HepG2 (cell line): Measurements from ENCODE around the gene DCUN1D3. TPM values are rescaled to one million over a fixed set of nuclear protein-coding genes. Genes with fewer than 3 reads are reported as not detected.

Source experiments
- AKAP8 ChIP-seq: sonication (generic); formaldehyde crosslinking; IDR thresholded peaks from 2 replicates; pipeline ENCODE4 v1.5.1; 2020; ENCODE audit warnings: mild to moderate bottlenecking, missing genetic modification reagents
- ARNTL ChIP-seq: sonication (generic); formaldehyde crosslinking; IDR thresholded peaks from 2 replicates; pipeline ENCODE4 v1.4.0; 2020; ENCODE audit warnings: mild to moderate bottlenecking, missing genetic modification reagents
- EED ChIP-seq: sonication (generic); formaldehyde crosslinking; IDR thresholded peaks from 2 replicates; pipeline ENCODE4 v1.5.0; 2020; ENCODE audit warnings: mild to moderate bottlenecking, missing genetic modification reagents
- MIER3 ChIP-seq: IDR thresholded peaks from 2 replicates; pipeline ENCODE4 v1.6.1; 2016; ENCODE audit warnings: missing compliant biosample characterization, borderline replicate concordance
- MLLT10 ChIP-seq: sonication (generic); formaldehyde crosslinking; IDR thresholded peaks from 2 replicates; pipeline ENCODE4 v1.4.0; 2020; ENCODE audit warnings: missing genetic modification reagents
- NFKB2 ChIP-seq: sonication (generic); formaldehyde crosslinking; IDR thresholded peaks from 2 replicates; pipeline ENCODE4 v1.4.0; 2020; ENCODE audit warnings: missing genetic modification reagents, borderline replicate concordance
- PAF1 ChIP-seq: IDR thresholded peaks from 2 replicates; pipeline ENCODE4 v1.6.1; 2016; ENCODE audit warnings: missing genetic modification reagents, missing compliant biosample characterization
- SSRP1 ChIP-seq: IDR thresholded peaks from 2 replicates; pipeline ENCODE4 v1.6.1; 2016; ENCODE audit warnings: control low read depth
- ZBTB7A ChIP-seq: sonication (generic); formaldehyde crosslinking; IDR thresholded peaks from 2 replicates; pipeline ENCODE4 v1.8.0; 2022; ENCODE audit warnings: mild to moderate bottlenecking, missing genetic modification reagents
- ZNF282 ChIP-seq: fragments of 450-650 bp; IDR thresholded peaks from 2 replicates; pipeline ENCODE4 v1.6.1; 2018; ENCODE audit not compliant: partially characterized antibody
- ZNF34 ChIP-seq: sonication (generic); formaldehyde crosslinking; IDR thresholded peaks from 2 replicates; pipeline ENCODE4 v1.4.0; 2020; ENCODE audit warnings: mild to moderate bottlenecking, missing genetic modification reagents, borderline replicate concordance
- ZNF354B ChIP-seq: sonication (generic); formaldehyde crosslinking; IDR thresholded peaks from 2 replicates; pipeline ENCODE4 v1.8.0; 2022; ENCODE audit warnings: mild to moderate bottlenecking, missing genetic modification reagents
- ZNF367 ChIP-seq: sonication (generic); formaldehyde crosslinking; IDR thresholded peaks from 2 replicates; pipeline ENCODE4 v1.4.0; 2020; ENCODE audit warnings: missing genetic modification reagents, borderline replicate concordance
- ZNF552 ChIP-seq: sonication (generic); formaldehyde crosslinking; IDR thresholded peaks from 2 replicates; pipeline ENCODE4 v1.9.0; 2022; ENCODE audit warnings: missing genetic modification reagents, mild to moderate bottlenecking, borderline replicate concordance
- ZNF563 ChIP-seq: sonication (generic); formaldehyde crosslinking; IDR thresholded peaks from 2 replicates; pipeline ENCODE4 v1.8.0; 2022; ENCODE audit warnings: mild to moderate bottlenecking, moderate library complexity, missing genetic modification reagents
- ZNF792 ChIP-seq: IDR thresholded peaks from 2 replicates; pipeline ENCODE4 v1.6.1; 2016
- polyA plus RNA-seq, 8 experiments: library from polyadenylated mRNA; depleted of rRNA in 3 of 8; stranded (reverse) in 7 of 8; unstranded in 1 of 8; fragments of >200 nt; fragmentation: Illumina TruSeq in 4 of 8; extraction: Trizol in 4 of 8; gene quantifications; 2 replicates each; pipeline versions ENCODE4 v1.2.1 to v1.2.3, GENCODE V29; 2011 to 2016; ENCODE audit warnings: low read depth in 4 of 8, missing spikeins in 1 of 8, mixed read lengths in 1 of 8; ENCODE audit not compliant: insufficient read depth in 1 of 8
- total RNA-seq, 5 experiments: library from RNA; depleted of rRNA; stranded (reverse); fragments of >200 nt; fragmentation: Illumina TruSeq; extraction: Trizol; gene quantifications; 2 replicates each; pipeline ENCODE4 v1.2.3, GENCODE V29; 2016; ENCODE audit warnings: low read depth in 1 of 5
- TF ChIP-seq, protein P1 (sequence below): sonication (generic); formaldehyde crosslinking; IDR thresholded peaks from 2 replicates; pipeline ENCODE4 v1.8.1; 2023; ENCODE audit warnings: missing genetic modification reagents, inconsistent platforms, borderline replicate concordance
- TF ChIP-seq, protein P2 (sequence below): sonication (generic); formaldehyde crosslinking; IDR thresholded peaks from 2 replicates; pipeline ENCODE4; 2020; ENCODE audit warnings: missing genetic modification reagents, mild to moderate bottlenecking, borderline replicate concordance
- TF ChIP-seq, protein P3 (sequence below): sonication (generic); formaldehyde crosslinking; IDR thresholded peaks from 2 replicates; pipeline ENCODE4 v1.4.0; 2020; ENCODE audit warnings: missing genetic modification reagents, low read depth, mild to moderate bottlenecking, borderline replicate concordance
- TF ChIP-seq, protein P4 (sequence below): sonication (generic); formaldehyde crosslinking; IDR thresholded peaks from 2 replicates; pipeline ENCODE4 v1.4.0; 2020; ENCODE audit warnings: missing genetic modification reagents, borderline replicate concordance

Gene DCUN1D3
- total and polyA plus RNA-seq, 2 of the 13 experiments (the other 11 are each of a cell fraction or from before 2014, with no cell fraction given) = 5.0 to 19.3 TPM

DNA sequence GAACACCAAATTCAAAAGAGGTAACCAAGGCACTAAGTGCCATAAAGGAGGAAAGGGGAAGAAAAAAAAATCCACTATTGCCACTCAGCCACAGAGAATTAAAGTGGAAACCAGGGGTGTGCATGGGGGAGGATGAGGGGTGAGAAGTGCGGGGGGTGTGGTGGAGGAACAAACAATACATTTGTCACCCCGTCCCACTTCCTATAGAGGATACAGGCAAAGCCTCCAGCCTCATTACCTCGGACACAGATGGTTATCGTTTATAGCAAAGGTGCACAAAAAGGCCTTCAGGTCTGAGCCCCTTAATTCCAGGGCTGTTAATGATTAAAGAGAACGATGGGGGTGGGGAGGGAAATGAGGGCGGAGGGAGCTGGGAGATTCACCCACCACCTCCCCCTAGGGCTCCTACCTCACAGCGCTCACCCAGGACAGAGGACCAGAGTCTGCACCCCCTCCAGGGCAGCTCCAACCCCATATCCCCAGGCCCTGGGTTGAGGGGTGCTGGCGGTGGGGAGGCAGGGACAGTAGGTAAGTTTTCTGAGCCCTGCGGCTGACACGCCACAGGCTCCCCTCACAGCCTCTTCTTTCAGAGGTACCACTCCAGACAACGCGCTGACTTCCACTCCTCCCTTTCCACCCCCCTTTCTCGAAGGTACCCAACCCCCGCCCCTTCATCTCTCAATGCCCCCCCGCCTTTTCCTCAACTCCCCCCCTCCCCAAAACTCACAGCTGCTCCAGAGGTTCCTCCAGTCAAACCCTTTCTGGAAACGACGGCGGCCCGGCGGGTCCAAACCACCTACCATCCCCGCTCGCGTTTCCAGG is 470 bp downstream of the DCUN1D3 start (continued):
- TF ChIP-seq, protein P1, sequence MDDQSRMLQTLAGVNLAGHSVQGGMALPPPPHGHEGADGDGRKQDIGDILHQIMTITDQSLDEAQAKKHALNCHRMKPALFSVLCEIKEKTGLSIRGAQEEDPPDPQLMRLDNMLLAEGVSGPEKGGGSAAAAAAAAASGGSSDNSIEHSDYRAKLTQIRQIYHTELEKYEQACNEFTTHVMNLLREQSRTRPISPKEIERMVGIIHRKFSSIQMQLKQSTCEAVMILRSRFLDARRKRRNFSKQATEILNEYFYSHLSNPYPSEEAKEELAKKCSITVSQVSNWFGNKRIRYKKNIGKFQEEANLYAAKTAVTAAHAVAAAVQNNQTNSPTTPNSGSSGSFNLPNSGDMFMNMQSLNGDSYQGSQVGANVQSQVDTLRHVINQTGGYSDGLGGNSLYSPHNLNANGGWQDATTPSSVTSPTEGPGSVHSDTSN (CRISPR knock-in tag) = 0 out of 2 replicates have a peak, but pooled peaks have one; percentile 8
- TF ChIP-seq, protein P2, sequence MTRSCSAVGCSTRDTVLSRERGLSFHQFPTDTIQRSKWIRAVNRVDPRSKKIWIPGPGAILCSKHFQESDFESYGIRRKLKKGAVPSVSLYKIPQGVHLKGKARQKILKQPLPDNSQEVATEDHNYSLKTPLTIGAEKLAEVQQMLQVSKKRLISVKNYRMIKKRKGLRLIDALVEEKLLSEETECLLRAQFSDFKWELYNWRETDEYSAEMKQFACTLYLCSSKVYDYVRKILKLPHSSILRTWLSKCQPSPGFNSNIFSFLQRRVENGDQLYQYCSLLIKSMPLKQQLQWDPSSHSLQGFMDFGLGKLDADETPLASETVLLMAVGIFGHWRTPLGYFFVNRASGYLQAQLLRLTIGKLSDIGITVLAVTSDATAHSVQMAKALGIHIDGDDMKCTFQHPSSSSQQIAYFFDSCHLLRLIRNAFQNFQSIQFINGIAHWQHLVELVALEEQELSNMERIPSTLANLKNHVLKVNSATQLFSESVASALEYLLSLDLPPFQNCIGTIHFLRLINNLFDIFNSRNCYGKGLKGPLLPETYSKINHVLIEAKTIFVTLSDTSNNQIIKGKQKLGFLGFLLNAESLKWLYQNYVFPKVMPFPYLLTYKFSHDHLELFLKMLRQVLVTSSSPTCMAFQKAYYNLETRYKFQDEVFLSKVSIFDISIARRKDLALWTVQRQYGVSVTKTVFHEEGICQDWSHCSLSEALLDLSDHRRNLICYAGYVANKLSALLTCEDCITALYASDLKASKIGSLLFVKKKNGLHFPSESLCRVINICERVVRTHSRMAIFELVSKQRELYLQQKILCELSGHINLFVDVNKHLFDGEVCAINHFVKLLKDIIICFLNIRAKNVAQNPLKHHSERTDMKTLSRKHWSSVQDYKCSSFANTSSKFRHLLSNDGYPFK (CRISPR knock-in tag) = no peak
- TF ChIP-seq ZNF563 (CRISPR knock-in tag) (no peak), SSRP1 (CRISPR knock-in tag) (no peak), ZNF367 (CRISPR knock-in tag) (no peak), ZNF792 (no peak), MIER3 (CRISPR knock-in tag) (no peak), AKAP8 (0 out of 2 replicates have a peak, but pooled peaks have one; percentile 13), ZNF282 (no peak), MLLT10 (no peak), PAF1 (no peak; the same call in 1 of the 2 replicates), EED (CRISPR knock-in tag) (peak; percentile 91), ZNF552 (no peak), ZNF34 (CRISPR knock-in tag) (no peak; the same call in 1 of the 2 replicates), ARNTL (CRISPR knock-in tag) (peak; percentile 58; the same call in 1 of the 2 replicates), NFKB2 (CRISPR knock-in tag) (peak; percentile 72; the same call in 1 of the 2 replicates), ZNF354B (CRISPR knock-in tag) (no peak), ZBTB7A (0 out of 2 replicates have a peak, but pooled peaks have one; percentile 44)
- TF ChIP-seq, protein P3, sequence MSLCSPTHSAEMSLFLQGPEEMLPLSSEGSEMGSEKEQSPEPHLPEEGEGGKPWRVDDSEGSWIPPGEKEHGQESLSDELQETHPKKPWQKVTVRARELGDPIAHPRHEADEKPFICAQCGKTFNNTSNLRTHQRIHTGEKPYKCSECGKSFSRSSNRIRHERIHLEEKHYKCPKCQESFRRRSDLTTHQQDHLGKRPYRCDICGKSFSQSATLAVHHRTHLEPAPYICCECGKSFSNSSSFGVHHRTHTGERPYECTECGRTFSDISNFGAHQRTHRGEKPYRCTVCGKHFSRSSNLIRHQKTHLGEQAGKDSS (CRISPR knock-in tag) = no peak
- TF ChIP-seq, protein P4, sequence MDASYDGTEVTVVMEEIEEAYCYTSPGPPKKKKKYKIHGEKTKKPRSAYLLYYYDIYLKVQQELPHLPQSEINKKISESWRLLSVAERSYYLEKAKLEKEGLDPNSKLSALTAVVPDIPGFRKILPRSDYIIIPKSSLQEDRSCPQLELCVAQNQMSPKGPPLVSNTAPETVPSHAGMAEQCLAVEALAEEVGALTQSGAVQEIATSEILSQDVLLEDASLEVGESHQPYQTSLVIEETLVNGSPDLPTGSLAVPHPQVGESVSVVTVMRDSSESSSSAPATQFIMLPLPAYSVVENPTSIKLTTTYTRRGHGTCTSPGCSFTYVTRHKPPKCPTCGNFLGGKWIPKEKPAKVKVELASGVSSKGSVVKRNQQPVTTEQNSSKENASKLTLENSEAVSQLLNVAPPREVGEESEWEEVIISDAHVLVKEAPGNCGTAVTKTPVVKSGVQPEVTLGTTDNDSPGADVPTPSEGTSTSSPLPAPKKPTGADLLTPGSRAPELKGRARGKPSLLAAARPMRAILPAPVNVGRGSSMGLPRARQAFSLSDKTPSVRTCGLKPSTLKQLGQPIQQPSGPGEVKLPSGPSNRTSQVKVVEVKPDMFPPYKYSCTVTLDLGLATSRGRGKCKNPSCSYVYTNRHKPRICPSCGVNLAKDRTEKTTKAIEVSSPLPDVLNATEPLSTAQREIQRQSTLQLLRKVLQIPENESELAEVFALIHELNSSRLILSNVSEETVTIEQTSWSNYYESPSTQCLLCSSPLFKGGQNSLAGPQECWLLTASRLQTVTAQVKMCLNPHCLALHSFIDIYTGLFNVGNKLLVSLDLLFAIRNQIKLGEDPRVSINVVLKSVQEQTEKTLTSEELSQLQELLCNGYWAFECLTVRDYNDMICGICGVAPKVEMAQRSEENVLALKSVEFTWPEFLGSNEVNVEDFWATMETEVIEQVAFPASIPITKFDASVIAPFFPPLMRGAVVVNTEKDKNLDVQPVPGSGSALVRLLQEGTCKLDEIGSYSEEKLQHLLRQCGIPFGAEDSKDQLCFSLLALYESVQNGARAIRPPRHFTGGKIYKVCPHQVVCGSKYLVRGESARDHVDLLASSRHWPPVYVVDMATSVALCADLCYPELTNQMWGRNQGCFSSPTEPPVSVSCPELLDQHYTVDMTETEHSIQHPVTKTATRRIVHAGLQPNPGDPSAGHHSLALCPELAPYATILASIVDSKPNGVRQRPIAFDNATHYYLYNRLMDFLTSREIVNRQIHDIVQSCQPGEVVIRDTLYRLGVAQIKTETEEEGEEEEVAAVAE (CRISPR knock-in tag) = 0 out of 2 replicates have a peak, but pooled peaks have one; percentile 29
